NCI-H345 treated with DMSO at 0.1 percent for 48 hours (cell line): ENCODE measurements around the gene FLNA.
"Not testable (repeated sequence)": the region's sequence is repeated elsewhere in the genome, so short reads cannot be mapped to it uniquely, and the experiment has no call there.

Experiments used
- DNase-seq: peaks from one replicate; lab custom pipeline; 2025; ENCODE audit not compliant: unreplicated experiment; lab: John Stamatoyannopoulos, UW

Gene FLNA

DNA sequence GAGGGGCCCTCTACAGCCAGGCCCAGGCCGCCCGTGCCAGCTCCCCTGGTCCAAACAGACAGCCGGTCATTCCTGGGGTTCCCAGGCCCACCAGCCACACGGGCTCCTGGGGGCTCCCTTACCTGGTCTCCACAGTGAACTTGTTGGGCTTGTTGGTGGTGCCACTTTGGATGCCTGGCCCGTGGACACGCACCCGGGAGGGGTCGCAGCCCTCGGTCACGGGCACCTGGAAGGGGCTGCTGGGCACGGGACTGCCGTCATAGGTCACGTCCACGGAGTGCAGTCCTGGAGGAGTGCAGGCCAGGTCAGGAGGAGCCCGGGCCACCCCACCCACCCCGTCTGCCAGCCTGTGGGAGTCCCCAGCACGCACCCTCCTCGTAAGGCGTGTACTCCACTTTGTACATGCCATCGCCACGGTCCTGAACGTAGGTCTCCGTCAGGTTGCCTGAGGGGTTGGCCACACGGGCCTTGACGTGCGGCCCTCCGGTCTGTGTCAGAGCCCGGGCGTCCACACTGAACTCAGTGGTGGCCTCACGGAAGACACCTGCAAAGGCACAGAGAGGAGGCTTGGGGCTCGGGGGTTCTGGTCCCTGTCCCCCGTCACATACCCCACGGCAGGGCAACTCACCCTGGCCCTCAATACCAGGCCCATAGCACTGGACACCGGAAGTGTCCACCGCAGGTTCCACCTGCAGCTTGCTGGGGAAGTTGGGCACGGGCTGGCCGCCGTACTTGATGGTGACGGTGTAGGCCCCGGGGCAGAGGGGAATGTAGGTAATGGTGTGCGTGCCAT, 14.9 kb downstream of the FLNA start:
- no peak for DNase-seq

DNA sequence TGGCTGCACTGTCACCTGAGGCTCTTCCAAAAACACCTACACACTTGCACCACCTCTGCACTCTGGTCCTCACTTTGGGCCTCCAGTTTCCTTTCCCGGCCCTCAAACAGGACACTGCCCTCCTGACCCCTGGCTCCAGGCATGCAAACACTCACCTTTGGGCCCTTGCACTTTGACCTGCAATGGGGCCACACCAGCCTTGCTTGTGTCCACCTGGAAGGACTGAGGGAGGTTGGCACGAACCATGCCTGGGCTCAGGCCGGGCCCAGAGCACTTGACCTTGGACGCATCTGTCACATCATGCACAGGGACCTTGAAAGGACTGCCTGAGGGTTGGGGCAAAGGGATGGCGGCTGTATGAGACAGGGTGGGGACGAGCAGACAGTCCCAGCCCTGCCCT, 15.6 kb downstream of the FLNA start:
- DNase-seq, result no peak

DNA sequence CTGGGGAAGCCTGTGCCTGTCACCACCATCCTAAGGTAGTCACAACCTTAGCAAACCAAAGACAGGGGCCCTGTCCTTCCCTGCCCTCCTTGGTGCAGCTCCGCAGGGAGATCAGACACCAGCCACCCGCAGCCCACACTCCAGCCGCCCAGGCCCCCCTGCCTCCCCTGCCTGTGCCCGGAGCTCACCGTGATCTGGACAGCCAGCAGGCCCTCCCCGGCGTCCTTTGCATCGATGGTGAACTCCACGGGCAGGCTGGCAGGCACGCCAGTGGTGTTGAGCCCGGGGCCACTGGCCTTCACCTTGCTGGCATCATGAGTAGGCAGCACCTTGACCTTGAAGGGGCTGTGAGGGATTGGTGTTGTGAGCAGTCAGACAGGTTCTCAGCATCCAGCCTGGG, 16.4 kb downstream of the FLNA start:
- DNase-seq, result no peak

DNA sequence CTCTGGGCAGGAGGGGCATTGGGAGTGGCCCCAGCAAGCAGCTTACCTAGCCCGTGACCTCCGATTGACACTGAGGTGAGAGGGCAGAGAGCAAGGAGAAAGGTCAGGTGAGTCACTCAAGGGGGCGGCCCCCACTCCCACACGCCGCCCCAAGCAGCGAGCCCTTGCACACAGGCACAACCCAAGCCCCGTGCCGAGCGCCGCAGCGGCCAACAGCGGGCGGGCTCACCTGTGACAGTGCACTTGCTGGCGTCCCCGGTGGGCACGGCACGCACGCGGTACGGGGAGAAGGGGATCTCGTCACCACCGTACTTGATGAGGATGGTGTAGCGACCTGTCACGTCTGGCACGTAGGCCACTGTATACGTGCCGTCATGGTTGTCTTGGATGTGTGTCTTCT, 17.2 kb downstream of the FLNA start:
- no peak for DNase-seq

DNA sequence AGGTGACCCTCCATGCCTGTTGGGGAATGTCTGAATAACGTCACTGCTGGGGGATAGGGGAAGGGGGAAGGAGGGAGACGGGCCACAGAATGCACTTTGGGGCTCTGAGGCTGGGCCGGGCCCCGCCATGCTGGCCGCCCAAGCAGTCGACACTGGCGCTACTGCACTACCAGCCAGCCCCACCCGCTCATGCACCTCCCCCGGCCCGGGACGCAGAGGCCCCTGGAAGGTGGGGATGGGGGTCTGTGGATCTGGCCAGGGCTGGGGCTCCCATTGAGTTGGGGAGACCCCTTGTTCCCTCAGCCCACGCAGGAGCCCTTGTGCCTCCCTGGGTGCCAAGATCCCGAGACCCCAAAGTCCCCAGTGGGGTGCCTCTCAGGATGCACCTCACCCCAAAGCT, 17.8 kb downstream of the FLNA start:
- no peak for DNase-seq

DNA sequence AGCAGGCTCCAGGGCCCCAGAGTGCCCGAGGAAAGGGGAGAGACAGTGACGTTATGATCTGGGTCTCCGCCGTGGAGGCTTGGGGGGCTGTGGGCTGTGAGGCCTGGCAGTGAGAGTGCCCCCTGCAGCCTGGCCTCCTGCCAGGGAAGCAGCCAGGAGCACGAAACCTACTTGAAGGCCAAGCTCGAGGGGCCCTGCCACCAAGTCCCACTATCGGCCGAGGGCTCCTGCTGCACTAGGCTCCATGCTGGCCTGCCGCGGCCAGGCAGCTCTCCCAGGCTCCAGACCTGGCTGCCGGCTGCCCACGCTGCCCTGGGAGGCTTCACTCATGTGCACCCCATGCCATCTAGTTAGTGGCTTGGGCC, 18.7 kb downstream of the FLNA start:
- DNase-seq, result no peak

DNA sequence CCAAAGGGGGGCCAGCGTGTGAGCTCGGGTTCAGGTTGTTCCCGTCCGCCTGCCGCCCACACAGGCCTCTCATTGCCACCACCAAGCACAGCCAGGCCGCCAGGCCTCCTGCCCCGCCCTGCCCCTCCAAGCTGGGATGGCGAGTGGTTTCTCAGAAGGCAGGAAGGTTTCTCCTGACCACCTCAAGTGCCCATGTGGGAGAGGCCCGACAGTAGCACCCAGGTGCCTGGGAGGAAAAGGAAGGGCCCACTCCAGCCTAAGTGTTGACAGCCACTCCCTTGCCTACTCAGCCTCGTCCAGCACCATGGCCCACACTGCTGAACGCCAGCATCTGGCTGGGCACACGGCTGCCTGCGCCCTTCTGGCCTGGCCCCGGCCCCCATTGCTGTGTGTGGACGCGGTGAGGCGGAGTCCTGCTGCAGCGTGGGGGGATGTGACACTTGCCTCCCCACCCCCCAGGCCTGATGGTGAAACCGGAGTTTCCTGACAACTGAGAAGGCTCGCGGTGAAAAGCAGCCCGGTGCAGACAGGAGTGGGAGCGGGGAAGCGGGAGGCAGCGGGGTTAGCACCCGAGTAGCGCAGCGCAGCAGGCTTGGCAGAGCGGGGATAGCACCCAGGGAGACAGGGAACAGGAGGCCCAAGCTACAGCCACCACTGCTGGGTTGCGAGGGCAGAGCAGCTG, 19.2 kb downstream of the FLNA start:
- no peak for DNase-seq

DNA sequence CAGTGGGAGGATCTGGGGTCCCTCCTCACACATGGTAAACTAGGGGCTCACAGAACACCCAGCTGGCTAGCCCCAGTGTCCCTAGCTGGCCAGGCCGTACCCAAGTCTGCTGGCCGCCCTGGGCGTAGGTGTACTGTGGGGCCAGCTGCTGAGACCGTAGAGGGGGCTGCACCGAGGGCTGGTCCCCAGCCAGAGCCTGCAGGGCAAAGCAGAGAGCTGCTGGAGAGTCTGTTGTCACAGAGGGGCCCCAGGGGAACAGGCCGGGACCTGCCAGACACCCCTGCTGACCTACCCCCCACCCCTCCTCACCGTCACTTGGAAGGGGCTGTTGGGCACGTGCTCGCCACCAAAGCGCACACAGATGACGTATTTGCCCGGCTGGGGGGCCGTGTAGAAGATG, 19.9 kb downstream of the FLNA start:
- DNase-seq, result no peak

DNA sequence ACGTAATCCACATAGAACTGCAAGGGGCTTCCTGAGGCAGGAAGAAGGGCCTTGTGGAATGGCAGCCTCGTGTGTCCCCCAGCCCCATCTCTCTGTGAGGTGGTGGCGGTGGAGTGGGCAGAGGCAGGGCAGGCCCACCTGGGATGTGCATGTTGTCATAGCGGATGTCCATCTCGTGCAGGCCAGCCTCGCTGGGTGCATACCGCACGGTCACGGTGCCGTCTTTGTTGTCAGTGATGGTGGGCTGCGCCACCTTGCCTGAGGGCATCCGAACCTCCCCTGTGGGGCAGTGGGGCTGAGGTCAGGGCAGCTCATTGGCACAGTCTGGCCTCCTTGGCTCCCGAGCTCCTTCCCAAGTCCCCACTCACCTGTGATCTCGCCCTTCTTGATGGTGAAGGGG, 20.4 kb downstream of the FLNA start:
- DNase-seq, result no peak

DNA sequence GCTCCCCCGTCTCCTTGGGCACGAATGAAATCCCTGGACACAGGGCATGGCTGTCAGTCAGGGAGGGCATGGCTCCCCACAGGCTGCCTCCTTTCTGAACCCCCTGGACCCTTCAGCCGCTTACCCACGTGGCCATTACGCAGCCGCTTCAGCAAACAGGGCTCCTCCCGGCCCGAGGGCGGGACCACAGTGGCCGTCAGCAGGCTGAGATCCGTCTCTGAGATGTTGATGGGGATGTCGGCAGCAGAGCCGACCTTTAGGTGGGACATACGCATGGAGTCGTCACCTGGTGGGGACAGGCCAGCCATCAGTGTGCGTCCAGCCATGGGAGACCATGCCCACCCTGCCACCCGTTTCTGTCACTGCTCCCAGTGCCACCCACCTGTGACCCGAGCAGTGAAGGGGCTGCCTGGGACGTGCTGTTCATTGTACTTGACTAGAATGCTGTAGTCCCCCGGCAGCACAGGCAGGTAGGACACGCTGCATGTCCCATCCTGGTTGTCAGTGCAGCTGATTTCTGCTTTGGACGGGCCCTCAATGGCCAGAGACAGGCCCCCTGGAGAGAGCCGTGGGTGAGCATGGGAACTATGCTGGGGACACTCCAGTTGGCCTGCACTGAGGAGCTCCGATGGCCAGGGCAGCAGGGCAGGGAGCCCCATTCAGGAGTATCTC, 21.1 kb downstream of the FLNA start:
- no peak for DNase-seq

DNA sequence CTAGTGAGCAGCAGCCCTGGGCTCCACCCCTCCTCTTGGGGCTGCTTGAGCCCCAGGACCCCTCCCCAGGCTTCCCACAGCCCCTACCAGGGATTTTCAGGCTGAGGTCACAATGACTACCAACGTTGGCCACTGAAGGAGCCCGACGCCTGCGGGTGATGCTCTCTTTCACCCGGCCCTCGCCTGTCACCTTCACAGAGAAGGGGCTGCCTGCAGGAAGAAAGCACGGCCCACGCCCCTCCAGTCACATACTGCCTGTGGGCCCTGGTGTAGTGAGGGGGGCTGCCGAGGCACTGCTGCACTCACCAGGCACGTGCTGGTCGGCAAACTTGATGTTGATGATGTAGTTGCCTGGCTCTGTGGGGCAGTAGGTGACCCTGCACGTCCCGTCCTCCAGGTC, 22.0 kb downstream of the FLNA start:
- no peak for DNase-seq

DNA sequence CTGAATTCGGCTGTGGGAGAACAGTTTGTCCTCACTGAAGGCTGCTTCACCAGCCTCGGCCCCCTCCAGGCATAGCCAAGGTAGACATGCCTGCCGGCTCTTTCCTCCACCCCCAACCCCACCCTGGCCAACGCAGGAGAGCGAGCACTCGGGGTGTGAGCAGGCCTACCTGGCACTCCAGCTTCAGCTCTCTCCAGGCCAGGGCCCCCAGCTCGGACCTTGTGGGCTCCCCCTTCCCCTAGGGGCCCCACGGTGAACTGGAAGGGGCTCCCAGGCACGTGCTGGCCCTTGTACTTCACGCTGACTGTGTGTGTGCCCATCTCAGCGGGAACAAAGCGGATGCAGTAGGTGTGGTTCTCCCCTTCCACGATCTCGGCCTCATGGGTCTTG, 22.4 kb downstream of the FLNA start:
- DNase-seq, result no peak

DNA sequence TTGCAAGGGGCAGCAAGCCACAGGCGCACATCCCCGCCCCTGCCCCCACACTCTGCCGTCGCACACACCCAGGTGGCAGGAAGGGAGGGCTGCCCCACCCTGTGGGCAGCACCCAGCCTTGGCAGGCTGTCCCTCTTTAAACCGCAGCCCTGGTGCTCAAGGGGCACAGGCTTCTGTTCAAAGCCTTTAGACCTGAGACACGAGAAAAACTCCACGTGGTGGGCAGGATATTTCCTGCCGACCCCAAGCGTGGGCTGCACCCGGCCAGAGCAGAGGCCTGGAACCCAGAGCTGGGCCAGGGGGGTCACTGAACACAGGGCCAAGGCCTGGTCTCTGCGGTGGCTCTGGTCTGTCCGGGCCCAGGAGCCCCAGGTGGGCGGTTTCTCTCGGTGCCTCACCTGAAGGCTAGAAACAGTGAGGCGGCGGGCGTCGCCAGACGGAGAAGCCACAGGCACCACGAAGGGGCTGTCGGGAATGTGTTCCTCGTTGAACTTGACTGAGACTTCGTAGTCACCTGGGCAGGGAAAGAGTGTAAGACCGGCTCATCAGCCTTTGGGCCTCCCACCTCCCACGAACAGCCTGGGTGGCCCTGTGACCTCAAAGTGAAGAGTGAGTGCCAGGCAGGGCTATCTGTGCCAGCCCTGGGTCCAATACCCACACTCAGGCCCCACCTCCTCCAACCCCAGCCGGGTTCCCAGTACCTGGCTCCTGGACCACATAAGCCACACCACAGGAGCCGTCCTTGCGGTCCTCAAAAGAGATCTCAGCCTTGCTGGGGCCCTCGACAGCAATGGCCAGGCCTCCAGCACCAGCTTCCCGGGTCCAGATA, 23.0 kb downstream of the FLNA start:
- no peak for DNase-seq

DNA sequence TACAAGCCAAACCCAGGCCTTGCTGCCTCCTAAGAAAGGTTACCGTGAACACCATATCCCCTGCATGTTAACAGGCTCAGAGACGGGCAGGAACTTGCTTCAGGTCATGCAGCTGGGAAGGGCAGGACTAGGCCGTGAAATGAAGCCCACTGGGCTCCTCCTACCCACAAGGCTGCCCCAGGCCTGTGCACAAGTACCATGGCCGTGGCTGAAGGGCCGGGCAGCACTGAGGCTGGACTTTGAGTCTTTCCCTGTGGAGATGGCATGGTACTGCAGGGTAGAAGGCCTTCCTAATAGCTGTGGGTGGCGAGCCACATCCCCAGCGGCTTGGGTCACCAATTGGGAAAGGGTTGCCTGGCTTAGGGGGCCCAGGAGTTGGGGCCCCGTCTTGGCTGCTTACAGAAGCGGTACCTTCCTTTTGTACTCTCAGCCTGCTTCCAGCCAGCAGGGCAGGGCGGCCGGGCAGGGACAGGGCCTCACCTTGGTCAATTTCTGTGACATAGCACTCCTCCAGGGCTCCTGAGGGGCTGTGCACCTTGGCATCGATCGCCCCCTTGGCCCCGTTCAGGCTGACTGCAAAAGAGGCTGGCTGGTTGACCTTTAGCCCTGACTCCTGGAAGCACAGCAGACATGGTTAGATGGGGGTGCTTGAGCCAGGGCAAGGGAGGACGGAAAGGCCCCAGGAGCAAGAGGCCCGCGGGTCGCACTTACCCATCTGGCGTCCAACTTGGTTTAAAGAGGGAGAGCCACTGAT, 23.8 kb downstream of the FLNA start:
- no peak for DNase-seq

DNA sequence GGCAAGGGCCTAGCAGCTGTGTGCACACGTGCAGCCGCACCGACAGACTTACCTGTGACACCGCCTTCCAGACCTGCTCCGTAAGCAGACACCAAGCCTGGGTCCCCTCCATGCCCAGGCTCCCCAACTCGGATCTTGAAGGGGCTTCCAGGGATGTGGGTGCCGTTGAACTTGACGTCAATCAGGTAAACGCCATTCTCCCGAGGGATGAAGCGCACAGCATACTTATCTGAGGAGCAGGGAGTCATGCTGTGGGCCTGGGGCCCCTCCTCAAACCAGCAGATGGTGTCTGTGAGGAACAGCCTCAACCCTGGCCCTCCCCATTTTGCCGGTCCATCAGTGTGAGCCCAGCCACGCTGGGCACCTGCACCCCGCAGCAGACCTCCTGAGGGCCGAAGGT, 24.5 kb downstream of the FLNA start:
- no peak for DNase-seq

DNA sequence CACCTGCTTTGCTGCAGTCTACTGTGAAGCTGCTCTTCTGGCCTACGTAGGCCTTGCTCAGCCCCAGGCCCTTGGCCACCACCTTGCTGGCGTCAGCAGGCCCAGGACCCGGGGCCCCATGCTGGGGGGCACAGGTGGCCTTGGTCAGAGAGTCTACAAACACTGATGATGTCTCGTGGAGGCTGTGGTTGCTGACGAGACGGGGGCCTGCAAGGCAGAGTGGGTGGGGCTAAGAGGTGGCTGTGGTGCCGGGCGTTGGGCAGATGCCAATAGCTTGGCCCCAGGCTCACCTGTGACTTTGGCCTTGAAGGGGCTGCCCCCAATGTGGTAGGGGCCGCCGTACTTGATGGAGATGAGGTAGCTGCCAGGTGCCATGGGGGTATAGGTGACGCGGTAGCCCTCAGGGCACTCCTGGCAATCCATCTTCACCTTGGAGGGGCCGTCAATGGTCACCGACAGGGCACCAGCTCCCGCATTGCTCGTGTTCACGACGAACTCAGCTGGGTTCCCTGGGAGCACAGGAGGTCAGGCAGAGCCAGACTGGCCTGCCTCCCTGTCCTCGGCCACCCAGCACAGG, 25.0 kb downstream of the FLNA start:
- no peak for DNase-seq

DNA sequence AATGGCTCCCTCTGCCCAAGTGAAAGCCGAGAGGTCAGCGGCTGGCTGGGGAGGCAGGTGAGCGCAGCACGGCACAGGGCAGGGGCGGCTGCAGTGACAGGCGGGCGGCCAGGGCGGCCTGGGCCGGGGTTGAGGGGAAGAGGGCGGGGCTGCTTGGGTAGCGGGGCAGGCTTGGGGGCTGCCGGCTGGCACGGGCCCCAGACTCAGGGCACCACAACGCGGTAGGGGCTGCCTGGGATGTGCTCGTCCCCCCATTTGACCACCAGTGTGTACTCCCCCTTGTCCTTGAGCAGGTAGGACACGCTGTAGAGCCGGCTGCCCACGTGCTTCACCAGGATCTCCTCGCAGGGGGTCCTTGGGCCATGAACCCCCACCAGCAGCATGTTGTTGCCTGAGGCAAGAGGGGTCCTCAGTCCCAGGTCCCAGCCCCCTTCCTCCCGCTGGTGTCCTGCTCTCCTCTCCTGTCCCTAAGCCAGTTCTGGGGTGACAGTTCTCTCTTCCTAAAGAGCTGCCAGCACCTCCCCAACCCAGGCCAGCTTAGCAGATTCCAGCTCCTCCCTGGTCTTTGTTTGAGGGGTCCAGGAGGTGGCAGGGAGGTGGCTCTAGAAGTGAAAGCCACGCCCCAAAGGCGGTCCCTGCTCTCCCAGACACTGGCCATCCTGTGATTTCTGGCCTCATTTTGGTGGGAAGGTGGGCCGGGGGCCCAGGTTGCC, 25.6 kb downstream of the FLNA start:
- no peak for DNase-seq

DNA sequence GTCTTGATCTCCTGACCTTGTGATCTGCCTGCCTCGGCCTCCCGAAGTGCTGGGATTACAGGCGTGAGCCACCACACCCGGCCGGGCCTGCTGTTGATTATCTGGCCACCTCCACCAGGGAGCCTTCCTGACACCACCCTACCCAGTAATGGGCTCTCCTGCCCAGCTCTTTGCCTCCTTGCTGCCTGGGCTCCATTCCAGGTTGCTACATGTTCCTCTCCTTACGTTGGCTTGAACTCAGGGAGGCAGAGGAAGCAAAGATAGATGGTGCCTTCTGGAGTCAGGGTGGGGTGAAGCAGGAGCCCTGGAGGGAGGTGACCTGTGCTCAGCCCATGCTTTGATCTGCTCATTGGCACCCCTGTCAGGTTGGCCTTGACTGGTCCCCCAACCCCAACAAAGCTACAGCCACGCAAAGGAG, 26.3 kb downstream of the FLNA start:
- no peak for DNase-seq

DNA sequence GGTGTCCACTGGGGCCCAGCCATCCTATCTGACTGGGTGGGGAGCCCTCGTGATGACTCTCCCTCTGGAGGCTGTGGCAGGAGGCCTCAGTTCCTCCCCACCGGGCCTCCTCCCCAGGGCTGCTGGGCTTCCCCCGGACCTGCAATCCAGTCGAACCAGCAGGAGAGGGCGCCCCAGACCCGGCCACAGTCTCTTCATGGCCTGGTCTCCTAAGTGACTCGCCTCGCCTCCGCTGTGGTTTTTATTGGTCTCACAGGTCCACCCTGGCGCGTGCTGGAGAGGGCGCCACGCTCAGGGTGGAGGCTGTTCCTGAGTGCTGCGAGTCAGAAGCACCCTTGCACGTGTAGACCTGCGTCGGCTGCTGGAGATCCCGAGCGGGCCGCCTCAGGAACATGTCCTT, 30.8 kb downstream of the FLNA start:
- DNase-seq, result not testable (repeated sequence)

DNA sequence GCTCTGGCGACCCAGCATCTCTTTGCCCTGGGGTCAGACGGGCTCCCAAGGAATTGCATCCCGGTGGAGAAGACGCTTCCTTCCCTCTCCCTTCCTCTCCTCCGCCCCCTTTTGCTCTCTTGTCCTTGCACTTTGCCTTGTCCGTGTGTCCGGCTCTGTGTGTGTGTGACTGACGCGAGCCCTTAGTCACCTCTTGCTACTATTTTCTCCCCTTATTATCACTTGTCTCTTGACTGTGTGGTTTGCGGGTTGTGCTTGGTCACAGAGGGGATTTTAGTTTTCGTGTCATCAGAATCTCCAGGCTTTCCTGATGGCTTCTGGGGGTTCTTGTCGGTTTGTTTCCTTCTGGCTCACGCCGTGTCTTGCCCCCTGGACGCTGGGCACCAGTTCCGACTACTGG, 31.4 kb downstream of the FLNA start:
- not testable (repeated sequence) for DNase-seq
